HG03135 (cell line): Measurements from ENCODE around the gene FSTL4.

Experiments
- ATAC-seq: cut with Tn5 transposase; IDR thresholded peaks from one replicate; pipeline ENCODE4 v1.9.1; 2021; ENCODE audit warnings: mild to moderate bottlenecking, moderate library complexity; ENCODE audit not compliant: unreplicated experiment

FSTL4 gene

DNA sequence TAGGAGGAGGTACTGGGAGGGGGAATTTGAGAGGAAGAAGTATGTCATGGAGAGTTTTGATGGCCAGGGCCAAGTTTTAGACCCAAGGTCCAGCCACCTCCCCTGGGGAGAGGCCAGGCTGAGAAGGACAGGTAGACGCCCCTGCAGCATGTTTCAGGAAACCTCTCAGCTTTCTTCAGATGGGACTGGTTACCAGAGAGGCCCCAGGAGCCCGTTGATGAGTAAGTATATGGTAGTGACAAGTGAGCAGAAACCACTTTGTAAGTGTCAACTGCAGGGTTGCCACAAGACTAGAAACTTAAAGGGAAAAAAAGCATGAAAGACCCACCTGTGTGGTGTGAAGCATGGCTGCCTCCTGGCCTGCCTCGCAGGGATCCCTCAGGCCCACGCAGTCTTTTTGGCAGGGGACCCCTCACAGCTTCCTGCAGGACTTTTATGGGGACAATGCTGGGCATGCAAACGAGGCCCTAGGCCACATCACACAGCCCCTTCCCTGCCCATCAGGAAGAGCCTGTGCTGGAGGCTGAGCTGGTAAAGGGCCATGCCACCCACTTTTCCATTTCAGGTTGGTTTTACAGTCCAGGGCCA is 255.9 kb downstream of the FSTL4 start:
- ATAC-seq = no peak

DNA sequence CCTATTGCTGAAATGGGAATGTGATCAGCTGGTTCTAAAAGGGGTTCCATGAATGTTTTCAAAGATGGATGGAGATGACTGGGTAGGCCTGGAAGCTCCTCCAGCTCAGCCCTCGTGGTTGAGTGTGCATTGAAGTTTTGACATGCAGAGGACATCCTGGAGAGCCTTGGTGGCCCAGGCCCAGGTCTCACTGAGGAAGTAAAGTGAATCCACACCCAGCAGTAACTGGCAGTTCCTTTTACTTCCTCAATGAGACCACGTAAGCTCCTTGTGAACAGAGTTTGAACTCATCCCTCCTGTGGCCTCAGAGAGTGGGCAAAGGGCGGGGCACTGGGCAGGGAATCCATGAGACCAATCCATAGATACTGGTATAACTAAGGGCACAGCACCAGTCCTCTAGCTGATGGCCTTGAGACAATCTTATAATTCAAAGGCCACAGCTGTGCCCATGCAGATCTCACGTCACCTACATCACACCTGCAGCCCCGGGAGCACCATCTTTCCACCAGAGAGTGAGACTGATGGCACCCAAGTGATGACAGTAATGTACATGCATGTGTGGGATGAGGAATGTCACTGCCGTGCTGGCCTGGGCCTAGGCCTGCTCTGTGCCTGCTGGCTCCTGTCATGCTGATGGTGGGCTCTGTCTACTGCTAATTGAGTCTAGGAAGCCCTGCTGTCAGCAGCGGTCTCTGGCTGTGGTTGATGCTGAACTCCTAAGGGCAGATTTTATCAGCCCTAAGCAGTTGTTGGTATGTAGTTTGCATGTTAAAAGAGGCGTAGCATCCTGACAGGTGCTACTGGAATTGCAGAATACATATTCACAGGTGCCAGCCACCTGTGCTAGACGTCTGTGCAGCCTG is 257.8 kb downstream of the FSTL4 start:
- ATAC-seq = no peak

DNA sequence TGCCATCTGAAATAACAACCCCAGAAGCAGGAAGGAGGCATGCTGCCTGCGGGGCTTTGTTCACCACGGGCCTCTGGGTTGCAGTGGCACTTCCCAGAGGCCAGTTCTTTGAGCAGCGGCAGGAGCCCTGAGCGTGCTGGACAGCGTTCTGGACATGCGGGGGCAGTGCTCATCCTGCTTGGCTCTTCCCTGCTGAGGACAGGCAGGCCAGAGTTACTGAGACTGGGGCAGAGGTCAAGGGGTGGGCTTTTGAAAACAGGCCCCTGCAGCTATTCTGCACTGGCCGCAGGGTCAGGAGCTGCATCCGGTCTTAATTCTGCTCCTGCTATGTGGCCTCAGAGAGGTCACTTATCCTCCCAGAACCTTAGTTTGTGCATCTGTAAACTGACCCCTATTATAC is 258.6 kb downstream of the FSTL4 start:
- no peak for ATAC-seq

DNA sequence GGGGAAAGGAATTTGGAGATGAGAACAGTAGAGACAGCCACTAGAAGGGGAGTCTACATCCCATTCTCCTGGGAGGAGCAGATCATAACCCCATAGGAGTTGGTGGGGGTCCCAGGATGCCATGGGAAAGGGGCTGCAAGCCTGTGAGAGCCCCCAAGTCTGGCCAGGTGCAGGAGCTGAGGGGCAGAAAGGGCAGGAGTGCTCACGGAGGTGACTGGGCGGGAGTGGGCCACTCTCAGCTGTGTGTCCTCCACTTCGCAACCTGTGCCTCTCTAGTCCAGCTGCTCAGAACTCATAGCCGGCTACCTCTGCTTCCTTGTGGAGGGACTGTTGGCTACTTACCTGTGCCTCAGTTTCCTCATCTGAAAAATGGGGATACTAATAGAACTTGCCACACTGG is 263.9 kb downstream of the FSTL4 start:
- no peak for ATAC-seq

DNA sequence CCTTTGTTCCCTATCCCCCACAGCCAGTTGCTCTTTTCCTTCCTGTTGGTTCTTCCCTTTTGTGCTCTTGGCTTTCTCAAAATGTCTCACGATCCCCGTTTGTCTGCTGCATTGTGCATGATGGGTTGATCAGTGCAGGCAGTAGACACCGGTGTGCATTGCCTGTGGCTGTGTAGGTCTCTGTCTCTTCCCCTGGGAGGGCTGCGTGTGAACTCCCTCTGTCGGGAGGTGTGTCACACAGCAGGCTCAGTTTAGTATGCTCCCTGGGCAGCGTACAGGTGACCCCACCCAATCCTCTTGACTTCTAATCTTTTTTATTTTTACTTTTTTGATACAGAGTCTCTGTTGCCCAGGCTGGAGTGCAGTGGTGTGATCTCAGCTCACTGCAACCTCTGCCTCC is 265.3 kb downstream of the FSTL4 start:
- no peak for ATAC-seq

DNA sequence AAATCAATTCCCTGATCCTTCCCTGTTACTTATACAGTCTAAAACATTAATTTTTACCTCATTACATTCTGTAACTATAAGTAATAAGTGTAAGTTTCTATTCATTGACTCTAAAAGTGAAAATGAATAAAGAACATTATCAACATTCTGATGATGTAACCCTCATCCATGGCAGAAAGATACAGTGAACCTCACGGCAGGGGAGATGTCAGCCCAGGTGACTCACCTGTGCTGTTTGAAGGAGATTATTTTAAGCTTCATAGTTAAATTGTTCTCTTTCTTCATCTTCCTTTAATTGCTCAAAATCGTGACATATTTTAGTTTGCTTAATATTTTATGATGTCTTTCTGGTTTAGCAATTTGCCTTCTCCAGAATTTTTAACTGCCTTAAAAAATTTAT is 268.1 kb downstream of the FSTL4 start:
- ATAC-seq = no peak

DNA sequence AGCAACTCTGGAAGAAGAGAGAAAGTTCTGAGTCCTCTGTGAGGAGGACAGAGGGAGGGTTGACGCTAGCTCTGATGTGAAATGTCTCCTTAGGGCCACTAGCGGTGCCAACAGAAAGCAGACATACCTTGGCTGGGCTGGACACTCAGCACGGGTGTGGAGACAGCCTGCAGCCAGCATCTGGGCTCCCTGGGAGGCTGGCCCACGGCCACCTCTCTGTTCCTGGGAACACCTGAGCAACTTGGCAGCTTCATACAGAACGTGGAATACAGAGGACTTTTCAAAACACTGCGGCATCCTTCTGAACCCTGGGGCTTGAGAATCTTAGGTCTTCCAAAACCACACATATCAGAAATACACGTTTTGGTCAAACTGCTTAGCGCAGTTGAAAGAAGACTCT is 269.1 kb downstream of the FSTL4 start:
- ATAC-seq = no peak

DNA sequence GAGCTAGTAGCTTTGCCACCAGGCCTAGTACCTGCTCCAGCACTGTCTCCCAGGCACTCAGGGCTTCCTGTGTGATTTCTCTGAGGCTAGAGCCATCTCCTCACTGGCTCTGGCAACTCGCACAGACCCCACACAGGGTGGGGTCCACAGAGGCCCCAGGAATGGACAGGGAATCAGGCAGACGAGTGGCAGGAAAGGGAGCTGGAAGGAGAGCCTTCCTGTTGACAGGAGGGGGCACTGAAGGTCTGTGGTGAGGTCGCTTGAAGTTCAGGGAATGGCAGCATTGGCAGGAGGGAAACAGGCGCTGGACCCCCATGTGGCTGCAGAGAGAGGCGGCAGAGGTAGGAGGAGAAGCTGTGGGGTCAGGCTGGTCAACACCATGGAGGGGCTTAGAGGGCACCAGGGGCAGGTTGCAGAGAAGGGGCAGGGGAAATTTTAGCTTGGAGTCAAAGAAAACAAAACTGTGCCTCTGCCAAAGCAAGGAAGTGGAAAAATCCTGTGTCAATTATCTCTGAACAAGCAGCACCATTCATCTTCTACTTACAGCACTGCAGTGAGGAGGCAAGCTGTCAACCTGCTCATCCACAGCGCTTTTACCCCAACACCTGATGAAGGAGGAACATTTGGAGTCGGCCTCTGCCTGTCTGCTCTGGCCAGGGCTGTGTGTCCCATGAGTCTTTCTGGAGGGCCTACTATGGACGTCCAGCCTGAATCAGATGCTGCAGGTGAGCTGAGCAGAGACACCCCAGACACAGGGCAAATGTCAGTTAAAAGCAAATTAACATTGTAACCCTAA is 270.2 kb downstream of the FSTL4 start:
- ATAC-seq = no peak

DNA sequence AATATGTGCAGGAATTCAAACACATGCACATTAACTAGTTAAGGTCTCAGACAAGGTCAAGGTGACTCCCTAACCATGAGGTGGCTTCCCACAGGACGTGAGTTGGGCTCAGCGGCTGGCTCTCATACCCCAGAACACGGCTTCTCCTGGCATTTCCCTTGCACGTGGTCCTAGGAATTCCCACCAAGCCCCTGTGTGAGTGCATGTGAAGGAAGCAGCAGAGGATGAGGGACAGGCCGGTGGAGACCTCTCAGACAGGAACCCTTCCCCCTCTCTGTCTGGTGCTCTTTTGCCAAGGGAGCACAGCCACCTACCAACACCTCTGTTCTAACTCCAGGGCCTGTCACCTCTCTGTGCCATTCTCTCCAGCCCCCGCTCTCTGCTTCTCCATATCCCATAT is 271.0 kb downstream of the FSTL4 start:
- no peak for ATAC-seq

DNA sequence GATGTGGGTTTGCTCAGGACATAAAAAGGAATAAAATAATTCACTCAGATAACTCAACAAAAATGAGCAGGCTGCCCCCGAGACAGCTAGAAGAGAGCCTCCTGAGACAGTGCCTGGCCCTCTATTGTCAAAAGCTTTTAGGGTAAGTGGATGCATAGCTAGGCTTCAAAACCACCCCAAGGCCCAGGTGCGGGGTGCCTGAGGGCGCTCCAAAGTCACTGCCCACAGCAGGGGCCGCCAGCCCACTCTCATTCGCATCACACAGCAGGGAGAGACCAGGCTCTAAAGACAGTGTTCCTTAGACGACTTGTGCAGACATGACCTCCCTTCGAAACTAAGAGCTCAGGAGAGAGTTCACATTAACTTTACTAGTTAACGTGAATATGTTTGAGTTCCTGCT is 271.5 kb downstream of the FSTL4 start:
- no peak for ATAC-seq

DNA sequence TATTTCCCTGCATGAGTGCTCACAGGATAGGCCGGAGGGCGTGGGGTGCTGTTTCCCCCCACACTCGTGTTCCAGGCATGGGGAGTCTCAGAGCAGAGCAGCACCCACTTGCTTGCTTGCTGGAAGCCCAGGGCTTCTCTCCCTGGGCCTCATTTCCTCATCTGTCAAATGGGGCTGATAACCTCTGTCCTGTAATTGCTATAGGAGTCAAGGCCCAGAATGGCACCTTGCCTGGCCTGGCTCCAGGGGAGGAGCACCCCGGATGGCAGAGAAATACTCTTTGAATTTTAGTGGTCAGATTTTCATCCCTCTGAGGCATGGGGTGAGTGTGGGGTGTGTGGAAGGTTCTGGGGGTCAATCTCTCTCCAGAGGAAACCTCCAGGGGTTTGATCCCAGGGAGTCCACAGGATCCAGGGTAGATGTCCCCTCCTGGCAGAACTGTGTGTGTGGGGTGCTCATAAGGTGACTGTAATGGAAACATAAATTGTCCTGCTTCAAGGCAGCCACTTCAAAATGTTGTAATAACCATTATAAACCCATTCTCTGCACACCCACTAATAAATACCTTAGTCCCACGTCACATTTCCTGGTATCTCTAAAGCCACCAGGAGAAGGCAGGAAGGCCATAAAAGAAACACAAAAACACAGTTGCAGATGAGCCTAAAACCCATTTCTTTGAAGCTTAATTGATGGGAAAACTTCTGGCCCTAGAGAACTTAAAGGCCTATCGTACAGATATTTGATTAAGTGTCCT is 272.2 kb downstream of the FSTL4 start:
- ATAC-seq = no peak

DNA sequence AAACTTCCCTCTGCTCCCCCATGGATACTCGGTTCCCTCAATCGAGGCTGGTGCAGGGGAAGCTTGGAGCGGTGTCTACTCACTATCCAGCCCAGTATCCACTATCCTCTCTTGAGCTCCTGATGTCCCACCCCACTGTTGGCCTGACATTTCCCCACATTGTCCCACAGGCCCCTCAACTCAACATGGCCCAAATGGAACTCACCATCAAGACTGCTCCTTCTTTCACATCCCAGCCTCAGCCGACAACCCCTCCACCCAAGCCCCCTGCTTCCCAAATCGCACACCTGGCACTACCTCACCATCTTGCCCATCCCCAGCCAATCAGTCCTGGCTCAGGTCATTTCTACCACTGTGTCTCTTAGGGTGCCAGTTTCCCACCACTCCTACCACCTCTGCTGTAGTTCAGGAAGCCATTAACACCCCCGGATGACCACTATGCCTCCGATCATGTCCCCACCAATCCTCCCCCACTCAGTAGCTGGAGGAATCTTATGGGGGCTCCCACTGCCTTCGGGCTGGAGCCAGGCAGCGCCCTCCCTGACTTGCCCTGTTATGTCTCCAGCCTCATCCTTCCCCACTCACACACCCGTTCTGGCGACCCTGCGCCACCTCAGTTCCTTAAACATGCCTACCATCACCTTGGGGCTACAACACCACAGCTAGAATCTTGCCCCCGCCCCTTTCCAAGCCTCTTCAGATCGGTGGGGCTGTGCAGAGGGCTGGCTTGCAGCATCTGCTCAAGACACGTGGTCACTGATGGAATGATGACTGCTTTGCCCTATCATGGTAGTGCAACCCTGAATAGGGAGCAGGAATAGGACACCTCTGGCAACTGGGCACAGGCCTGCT is 273.6 kb downstream of the FSTL4 start:
- no peak for ATAC-seq

DNA sequence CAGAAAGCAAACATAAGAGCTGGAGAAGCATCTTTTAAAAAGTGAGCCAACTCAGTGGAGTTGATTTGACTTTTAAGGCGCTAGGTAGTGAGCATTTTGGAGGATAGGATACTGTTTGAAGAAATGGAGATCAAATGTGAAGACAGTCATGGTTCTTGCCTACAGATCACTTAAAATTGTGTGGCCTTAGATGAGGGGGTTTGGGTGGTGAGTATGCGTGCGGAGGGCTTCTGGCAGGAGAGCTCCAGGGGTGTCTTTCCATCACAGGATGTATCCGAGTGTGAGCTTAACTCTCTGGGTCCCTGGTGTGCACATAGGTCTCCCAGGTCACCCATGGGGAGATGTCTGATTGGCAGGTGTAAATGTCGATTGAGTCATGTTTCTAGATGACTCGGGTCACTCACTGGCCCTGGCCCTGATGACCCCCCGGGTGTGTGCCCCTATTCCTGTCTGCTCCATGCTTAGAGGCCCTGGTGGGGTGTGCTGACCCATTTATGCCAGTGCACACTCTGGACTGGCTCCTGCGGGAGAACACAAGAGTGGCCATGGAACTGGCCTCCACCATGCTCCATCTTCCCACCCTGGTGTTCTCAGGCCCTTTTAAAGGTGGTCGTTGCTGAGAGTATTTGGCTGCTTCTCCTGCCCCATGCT is 274.4 kb downstream of the FSTL4 start:
- ATAC-seq = no peak

DNA sequence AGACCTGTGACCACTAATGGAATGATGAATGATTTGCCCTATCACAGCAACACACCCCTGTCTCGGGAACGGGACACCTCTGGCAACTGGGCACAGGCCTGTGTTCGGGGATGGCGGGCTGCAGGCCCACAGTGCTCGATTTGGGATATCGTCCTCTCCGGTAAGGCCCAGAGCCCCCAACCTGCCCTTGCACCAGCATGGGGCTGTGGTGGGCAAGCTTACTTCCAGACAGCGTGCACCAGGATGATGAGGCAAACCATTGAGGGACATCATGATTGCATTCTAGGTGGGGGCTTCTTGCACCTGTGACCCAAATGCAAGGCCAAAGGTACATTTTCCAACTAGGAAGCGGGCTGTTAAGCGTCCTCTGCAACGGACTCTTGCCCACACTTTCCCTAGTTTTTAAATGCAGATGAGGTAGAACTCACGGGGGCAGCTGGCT is 275.4 kb downstream of the FSTL4 start:
- no peak for ATAC-seq

DNA sequence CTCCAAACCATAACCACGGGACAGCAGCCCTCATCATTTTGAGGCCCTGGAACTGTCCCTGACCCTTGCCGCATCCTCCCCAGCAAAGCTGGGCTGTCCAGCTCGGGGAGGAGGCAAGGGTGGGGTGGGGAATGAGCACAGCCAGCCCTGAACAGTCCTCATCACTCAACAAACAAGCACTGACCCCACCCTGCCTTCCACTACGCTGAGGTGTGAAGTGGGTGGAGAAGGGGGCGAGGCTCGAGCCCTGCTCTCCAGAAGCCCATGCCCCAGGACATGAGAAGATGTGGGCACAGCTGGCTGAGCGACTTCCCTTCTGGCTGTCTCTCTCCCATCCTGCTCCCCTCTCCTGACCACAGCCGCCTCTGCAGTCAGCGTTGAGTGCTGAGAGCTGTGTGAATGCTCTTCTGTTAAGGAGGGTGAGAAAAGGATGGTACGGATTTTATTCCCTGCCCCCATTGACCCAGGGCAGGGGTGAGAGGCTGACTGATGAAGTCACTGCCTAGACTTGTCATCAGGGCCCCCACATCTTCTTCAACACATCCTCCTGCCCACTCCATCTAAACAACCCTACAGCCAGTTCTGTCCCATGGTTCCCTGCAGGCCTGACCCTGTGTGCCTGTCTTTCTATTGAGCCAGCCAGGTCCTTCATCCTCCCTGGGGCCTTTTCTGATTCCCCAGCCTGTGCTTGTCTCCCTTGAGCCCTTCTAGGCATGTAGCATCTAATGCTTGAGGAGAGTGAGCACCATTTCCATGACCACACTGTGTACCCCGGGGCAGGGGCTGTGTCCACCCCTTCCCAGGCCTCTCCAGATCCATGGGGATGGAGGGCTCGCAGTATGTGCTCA is 276.0 kb downstream of the FSTL4 start:
- ATAC-seq = no peak

DNA sequence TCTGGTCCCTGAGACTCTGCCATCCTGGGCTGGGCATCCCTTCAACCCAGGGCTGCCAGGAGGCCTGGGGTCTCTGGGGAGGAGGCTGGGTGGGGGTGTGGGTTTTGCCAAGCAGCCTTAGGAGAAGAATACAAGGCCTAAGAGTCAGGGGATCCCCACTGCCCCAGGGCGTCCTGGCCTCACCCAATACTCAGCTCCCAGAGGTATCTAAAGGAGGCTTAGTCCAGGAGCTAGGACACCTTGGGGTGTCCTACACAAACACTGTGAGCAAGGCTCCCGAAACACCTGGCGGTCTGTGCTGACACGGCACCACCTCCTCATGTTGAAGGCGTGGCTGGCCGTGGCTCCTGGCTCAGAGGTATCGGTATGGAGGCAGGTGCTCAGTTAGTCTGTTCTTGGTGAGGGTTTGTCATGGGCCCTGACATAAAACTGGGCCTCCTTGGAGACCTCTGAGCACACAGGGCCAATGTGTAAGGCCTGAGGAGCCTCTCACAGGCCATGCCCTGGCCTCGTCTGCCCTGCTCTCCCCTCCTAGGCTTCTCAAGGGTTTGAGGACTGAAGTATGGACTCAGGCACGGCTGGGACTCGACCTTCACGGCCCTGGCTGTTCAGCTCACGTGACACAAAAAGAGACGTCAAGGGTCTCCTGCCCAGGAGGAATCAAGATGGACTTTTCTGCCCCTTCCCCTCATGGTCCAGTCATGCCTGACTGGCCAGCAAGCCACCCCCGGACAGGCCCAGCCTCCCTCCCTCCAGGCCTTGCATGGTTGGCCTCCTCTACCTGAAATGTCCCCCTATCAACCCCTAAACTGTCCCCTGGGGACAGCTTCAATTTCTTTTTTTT is 277.3 kb downstream of the FSTL4 start:
- ATAC-seq = no peak

DNA sequence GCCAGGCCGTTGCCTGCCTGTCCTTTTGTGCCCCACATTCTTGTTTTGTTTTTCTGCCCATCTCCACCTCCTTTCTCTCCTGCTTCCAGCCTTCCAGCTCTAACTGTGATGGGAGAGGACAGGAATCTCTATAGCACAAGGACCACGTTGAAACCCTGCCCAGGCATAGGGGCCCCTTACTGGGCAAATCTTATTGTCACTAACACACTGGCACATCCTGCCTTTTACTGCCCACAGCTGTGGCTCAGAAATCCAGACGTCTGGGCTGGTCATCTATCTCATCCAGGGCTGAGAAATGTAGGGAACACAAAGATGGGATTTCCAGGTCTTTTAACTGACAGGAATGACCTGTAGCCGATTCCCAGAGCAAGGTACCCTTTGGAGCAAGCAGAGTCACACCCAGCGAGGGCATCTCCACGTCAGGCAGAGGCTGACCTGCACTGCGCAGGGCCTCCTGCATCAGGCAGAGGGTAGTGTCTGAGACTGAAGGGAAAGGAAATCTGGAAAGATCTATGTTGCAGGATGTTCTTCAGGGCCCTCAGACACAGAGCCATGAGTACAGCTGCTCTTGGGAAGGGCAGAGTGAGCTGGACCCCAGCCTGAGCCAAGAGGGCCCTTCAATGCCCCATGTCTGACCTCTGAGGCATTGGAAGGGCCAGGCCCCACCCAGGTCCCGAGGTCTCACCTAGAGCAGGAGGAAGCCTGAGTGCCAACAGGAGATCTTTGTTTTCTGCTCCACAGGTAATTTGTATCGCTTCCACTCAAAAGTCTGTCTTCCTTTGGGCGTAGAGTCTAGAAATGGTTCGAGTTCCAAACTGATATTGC is 278.8 kb downstream of the FSTL4 start:
- no peak for ATAC-seq
